HCT116 (cell line): ENCODE results near the gene ZNF169.
"Not testable (repeated sequence)": the region's sequence is repeated elsewhere in the genome, so short reads cannot be mapped to it uniquely, and the experiment has no call there.

ENCODE experiments used
- CEBPB ChIP-seq: IDR thresholded peaks from 2 replicates; pipeline ENCODE4 v1.6.1; 2012; ENCODE audit warnings: low read depth
- EZH2 ChIP-seq: fragments of 200-600 bp; sonication (generic); IDR thresholded peaks from 2 replicates; pipeline ENCODE4 v1.6.1; 2017; ENCODE audit warnings: antibody characterized with exemption, mixed run types
- EZH2phosphoT487 ChIP-seq: fragments of 200-600 bp; IDR thresholded peaks from 2 replicates; pipeline ENCODE4 v1.6.1; 2018; ENCODE audit warnings: antibody characterized with exemption, borderline replicate concordance
- FOSL1 ChIP-seq: IDR thresholded peaks from 2 replicates; pipeline ENCODE4 v1.6.1; 2012; ENCODE audit warnings: low read depth
- MAX ChIP-seq: IDR thresholded peaks from 2 replicates; pipeline ENCODE4 v1.6.1; 2012
- POLR2AphosphoS5 ChIP-seq: IDR thresholded peaks from 2 replicates; pipeline ENCODE4 v1.6.1; 2011; ENCODE audit warnings: mild to moderate bottlenecking, low read depth, low read length, moderate library complexity
- YY1 ChIP-seq: IDR thresholded peaks from 2 replicates; pipeline ENCODE4 v1.6.1; 2011; ENCODE audit warnings: low read length, low read depth, moderate library complexity, mild to moderate bottlenecking; ENCODE audit not compliant: insufficient replicate concordance; ENCODE audit errors: extremely low read depth
- TF ChIP-seq, protein P1 (sequence below), 3 experiments: fragments of 200-600 bp in 1 of 3; sonication (generic) in 1 of 3; IDR thresholded peaks in 2 of 3; conservative IDR thresholded peaks in 1 of 3; 2 replicates each; pipeline ENCODE4 v1.5.1; 2012 to 2017; ENCODE audit warnings: low read depth in 2 of 3, low read length in 2 of 3, antibody characterized with exemption in 1 of 3, borderline replicate concordance in 1 of 3, control low read depth in 1 of 3, mild to moderate bottlenecking in 1 of 3, mixed read lengths in 1 of 3, mixed run types in 1 of 3, moderate library complexity in 1 of 3; ENCODE audit not compliant: insufficient read depth in 1 of 3

GRCh38 chr9:94328544-94328943, 69.4 kb downstream of the ZNF169 start, which contains the start of gene NUTM2F:
- TF ChIP-seq, protein P1, sequence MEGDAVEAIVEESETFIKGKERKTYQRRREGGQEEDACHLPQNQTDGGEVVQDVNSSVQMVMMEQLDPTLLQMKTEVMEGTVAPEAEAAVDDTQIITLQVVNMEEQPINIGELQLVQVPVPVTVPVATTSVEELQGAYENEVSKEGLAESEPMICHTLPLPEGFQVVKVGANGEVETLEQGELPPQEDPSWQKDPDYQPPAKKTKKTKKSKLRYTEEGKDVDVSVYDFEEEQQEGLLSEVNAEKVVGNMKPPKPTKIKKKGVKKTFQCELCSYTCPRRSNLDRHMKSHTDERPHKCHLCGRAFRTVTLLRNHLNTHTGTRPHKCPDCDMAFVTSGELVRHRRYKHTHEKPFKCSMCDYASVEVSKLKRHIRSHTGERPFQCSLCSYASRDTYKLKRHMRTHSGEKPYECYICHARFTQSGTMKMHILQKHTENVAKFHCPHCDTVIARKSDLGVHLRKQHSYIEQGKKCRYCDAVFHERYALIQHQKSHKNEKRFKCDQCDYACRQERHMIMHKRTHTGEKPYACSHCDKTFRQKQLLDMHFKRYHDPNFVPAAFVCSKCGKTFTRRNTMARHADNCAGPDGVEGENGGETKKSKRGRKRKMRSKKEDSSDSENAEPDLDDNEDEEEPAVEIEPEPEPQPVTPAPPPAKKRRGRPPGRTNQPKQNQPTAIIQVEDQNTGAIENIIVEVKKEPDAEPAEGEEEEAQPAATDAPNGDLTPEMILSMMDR (IDR thresholded peaks at IDR 0.05 in 2 of 3, conservative IDR thresholded peaks at IDR 0.05 in 1 of 3; ENCODE audit: borderline replicate concordance in 1 of 3, insufficient read depth in 1 of 3, low read depth in 2 of 3, low read length in 2 of 3) = not testable (repeated sequence)
- not testable (repeated sequence) for TF ChIP-seq EZH2, FOSL1, POLR2AphosphoS5, CEBPB, MAX, EZH2phosphoT487, YY1
